ENCODE measurements around the gene C2CD3.

C2CD3 gene

GRCh38 chr11:74037309-74037708 is 133.5 kb downstream of the C2CD3 start:
- DNase-seq (ENCODE audit: low spot score) = no peak
- in situ Hi-C loops (cut with MboI; ENCODE audit: low pct_unique_long_range_greater_than_20kb, low sequenced_read_pairs, unreplicated experiment) = no loop called here
- TF ChIP-seq, protein P1, sequence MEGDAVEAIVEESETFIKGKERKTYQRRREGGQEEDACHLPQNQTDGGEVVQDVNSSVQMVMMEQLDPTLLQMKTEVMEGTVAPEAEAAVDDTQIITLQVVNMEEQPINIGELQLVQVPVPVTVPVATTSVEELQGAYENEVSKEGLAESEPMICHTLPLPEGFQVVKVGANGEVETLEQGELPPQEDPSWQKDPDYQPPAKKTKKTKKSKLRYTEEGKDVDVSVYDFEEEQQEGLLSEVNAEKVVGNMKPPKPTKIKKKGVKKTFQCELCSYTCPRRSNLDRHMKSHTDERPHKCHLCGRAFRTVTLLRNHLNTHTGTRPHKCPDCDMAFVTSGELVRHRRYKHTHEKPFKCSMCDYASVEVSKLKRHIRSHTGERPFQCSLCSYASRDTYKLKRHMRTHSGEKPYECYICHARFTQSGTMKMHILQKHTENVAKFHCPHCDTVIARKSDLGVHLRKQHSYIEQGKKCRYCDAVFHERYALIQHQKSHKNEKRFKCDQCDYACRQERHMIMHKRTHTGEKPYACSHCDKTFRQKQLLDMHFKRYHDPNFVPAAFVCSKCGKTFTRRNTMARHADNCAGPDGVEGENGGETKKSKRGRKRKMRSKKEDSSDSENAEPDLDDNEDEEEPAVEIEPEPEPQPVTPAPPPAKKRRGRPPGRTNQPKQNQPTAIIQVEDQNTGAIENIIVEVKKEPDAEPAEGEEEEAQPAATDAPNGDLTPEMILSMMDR (IDR thresholded peaks at IDR 0.05; ENCODE audit: extremely low read depth, insufficient read depth, missing control alignments) = no peak

- in situ Hi-C loops (cut with MboI; ENCODE audit: low pct_unique_long_range_greater_than_20kb, low sequenced_read_pairs, unreplicated experiment) = no loop called here
- TF ChIP-seq, protein P1 (IDR thresholded peaks at IDR 0.05; ENCODE audit: extremely low read depth, insufficient read depth, missing control alignments) = no peak
- DNase-seq (ENCODE audit: low spot score) = no peak
Measured at GRCh38 chr11:74035264-74035663, 135.5 kb downstream of the C2CD3 start.

GRCh38 chr11:74033046-74033445 is 137.8 kb downstream of the C2CD3 start:
- TF ChIP-seq, protein P1 (IDR thresholded peaks at IDR 0.05; ENCODE audit: extremely low read depth, insufficient read depth, missing control alignments) = peak; percentile 5
- in situ Hi-C loops (cut with MboI; ENCODE audit: low pct_unique_long_range_greater_than_20kb, low sequenced_read_pairs, unreplicated experiment) = no loop called here
- DNase-seq (ENCODE audit: low spot score) = no peak

- DNase-seq (ENCODE audit: low spot score) = no peak
- TF ChIP-seq, protein P1 (IDR thresholded peaks at IDR 0.05; ENCODE audit: extremely low read depth, insufficient read depth, missing control alignments) = no peak
- in situ Hi-C loops (cut with MboI; ENCODE audit: low pct_unique_long_range_greater_than_20kb, low sequenced_read_pairs, unreplicated experiment) = no loop called here
Measured at GRCh38 chr11:74030723-74031676, 139.8 kb downstream of the C2CD3 start.

GRCh38 chr11:74025467-74026166 is 145.2 kb downstream of the C2CD3 start:
- DNase-seq (ENCODE audit: low spot score) = no peak
- in situ Hi-C loops (cut with MboI; ENCODE audit: low pct_unique_long_range_greater_than_20kb, low sequenced_read_pairs, unreplicated experiment) = no loop called here
- TF ChIP-seq, protein P1 (IDR thresholded peaks at IDR 0.05; ENCODE audit: extremely low read depth, insufficient read depth, missing control alignments) = no peak

- no peak for DNase-seq (ENCODE audit: low spot score)
- TF ChIP-seq, protein P1 (IDR thresholded peaks at IDR 0.05; ENCODE audit: extremely low read depth, insufficient read depth, missing control alignments) = no peak
- in situ Hi-C loops (cut with MboI; ENCODE audit: low pct_unique_long_range_greater_than_20kb, low sequenced_read_pairs, unreplicated experiment) = no loop called here
Measured at GRCh38 chr11:74024261-74025029, 146.4 kb downstream of the C2CD3 start.

Measured in GM13977 (cell line).